Adrenal gland (tissue), 5 donors: ENCODE results near the gene PRR7.

Experiments used
- POLR2A ChIP-seq, 2 donors: fragments of 450-650 bp; IDR thresholded peaks; one replicate each; pipeline ENCODE4 v1.6.1; 2017; ENCODE audit warnings: antibody characterized with exemption in 2 of 2, mild to moderate bottlenecking in 2 of 2, moderate library complexity in 1 of 2
- TF ChIP-seq, protein P1 (sequence below), 6 experiments: fragments of 450-650 bp in 4 of 6; fragments of 200-600 bp in 2 of 6; sonication (generic) in 1 of 6; IDR thresholded peaks; 1 replicate in 5 of 6; 2 replicates in 1 of 6; pipeline versions ENCODE4 v1.5.1 to v1.8.0; 2016 to 2021; ENCODE audit warnings: antibody characterized with exemption in 6 of 6, mild to moderate bottlenecking in 2 of 6, moderate library complexity in 1 of 6
- donor health status: DM: no; HTN: no; CAD: no.

DNA sequence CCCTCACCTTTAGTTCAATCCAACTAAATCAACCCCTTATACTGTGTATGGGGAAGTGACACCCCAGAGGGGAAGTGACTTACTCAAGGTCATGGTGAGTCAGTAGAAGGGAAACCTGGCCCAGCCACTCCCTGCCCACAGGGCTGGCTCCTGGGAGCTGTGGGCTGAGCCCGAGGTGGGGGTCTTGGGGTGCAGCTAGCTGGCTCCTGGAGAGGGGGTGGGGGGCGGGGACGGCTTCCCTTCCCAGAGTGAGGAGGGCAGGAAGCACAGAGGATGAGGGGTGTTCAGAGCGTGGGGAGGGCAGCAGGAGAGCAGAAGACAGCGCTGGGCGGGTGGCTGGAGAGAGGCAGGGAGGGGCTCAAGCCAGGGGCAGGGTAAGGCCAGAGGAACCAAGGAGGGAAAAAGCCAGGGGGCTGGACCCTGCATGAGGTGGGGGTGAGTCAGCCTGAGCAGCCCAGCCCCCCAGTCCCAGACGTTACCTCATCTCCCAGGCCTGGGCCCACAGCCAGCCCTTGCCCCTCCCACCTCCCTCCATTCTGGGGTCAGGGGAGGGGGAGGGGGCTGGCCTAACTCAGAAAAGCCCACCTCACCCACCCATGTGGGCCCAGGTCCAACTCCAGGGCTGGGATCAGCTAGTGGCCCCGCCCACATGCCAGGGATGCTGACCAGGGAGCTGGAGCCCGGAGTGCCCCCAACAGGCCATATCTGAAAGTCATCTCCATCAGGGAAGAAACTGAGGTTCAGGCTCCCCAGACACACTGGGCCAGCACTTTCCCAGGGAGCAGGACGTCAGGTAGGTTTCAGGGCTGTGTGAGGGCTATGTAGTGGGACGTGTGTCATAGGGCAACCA lies 48.0 kb downstream of the PRR7 start:
- no peak for TF ChIP-seq POLR2A (IDR thresholded peaks at IDR 0.05)
- TF ChIP-seq, protein P1, sequence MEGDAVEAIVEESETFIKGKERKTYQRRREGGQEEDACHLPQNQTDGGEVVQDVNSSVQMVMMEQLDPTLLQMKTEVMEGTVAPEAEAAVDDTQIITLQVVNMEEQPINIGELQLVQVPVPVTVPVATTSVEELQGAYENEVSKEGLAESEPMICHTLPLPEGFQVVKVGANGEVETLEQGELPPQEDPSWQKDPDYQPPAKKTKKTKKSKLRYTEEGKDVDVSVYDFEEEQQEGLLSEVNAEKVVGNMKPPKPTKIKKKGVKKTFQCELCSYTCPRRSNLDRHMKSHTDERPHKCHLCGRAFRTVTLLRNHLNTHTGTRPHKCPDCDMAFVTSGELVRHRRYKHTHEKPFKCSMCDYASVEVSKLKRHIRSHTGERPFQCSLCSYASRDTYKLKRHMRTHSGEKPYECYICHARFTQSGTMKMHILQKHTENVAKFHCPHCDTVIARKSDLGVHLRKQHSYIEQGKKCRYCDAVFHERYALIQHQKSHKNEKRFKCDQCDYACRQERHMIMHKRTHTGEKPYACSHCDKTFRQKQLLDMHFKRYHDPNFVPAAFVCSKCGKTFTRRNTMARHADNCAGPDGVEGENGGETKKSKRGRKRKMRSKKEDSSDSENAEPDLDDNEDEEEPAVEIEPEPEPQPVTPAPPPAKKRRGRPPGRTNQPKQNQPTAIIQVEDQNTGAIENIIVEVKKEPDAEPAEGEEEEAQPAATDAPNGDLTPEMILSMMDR (IDR thresholded peaks at IDR 0.05), result peak in 2 of 6 experiments; percentile 13 to 18
